Upper lobe of left lung (tissue), 6 donors: ENCODE measurements around the gene CTDSPL2. TPM values are rescaled to one million over a fixed set of nuclear protein-coding genes. Genes with fewer than 3 reads are reported as not detected.

Experiments
- ATAC-seq, 2 donors: fragments of 200-7000 bp; cut with Tn5 transposase; one replicate each; pipeline ENCODE4 v1.9.1; 2022; ENCODE audit warnings: mild to moderate bottlenecking in 2 of 2, moderate library complexity in 2 of 2; ENCODE audit not compliant: low FRiP score in 2 of 2
- DNase-seq, 2 donors: peaks; one replicate each; pipeline ENCODE4 v3.0.0-alpha.2; 2019 to 2020
- H3K27ac ChIP-seq, 4 donors: fragments of 200-600 bp; sonication (generic); one replicate each; pipeline ENCODE4 v1.5.1; 2016 to 2019
- H3K27me3 ChIP-seq, 4 donors: fragments of 200-600 bp; sonication (generic); one replicate each; pipeline ENCODE4 v1.5.1; 2017 to 2019
- H3K36me3 ChIP-seq, 4 donors: fragments of 200-600 bp; sonication (generic); one replicate each; pipeline ENCODE4 v1.5.1; 2016 to 2019
- H3K4me1 ChIP-seq, 4 donors: fragments of 200-600 bp; sonication (generic); one replicate each; pipeline ENCODE4 v1.5.1; 2018 to 2019
- H3K4me3 ChIP-seq, 4 donors: fragments of 200-600 bp; sonication (generic); one replicate each; pipeline ENCODE4 v1.5.1; 2017 to 2019; ENCODE audit warnings: mild to moderate bottlenecking in 2 of 4, moderate library complexity in 1 of 4
- H3K9me3 ChIP-seq, 4 donors: fragments of 200-600 bp; sonication (generic); one replicate each; pipeline ENCODE4 v1.5.1; 2018 to 2019
- EP300 ChIP-seq, 4 donors: sonication (generic); formaldehyde crosslinking; IDR thresholded peaks; one replicate each; pipeline ENCODE4 v1.5.1; 2017; ENCODE audit warnings: antibody characterized with exemption in 4 of 4, control low read depth in 2 of 4
- POLR2A ChIP-seq, 4 donors: fragments of 450-650 bp; IDR thresholded peaks; one replicate each; pipeline ENCODE4 v1.5.1; 2016 to 2017; ENCODE audit warnings: antibody characterized with exemption in 4 of 4, mild to moderate bottlenecking in 2 of 4
- POLR2AphosphoS5 ChIP-seq, 2 donors: sonication (generic); formaldehyde crosslinking; IDR thresholded peaks; one replicate each; pipeline ENCODE4 v1.5.1; 2017; ENCODE audit warnings: antibody characterized with exemption in 2 of 2
- WGBS, 2 donors: methylation state at CpG; one replicate each; pipeline ENCODE4 v1.1.5; 2017 to 2018; 5-methylcytosine and 5-hydroxymethylcytosine counted together
- total RNA-seq, 6 donors: library from RNA; depleted of rRNA in 4 of 6; stranded (reverse); fragments of >200 nt in 4 of 6; gene quantifications; one replicate each; pipeline versions ENCODE4 v1.1.0 to v1.2.1, GENCODE V29; 2016 to 2021
- TF ChIP-seq, protein P1 (sequence below), 6 experiments: fragments of 450-650 bp in 4 of 6; fragments of 200-600 bp in 2 of 6; sonication (generic) in 2 of 6; IDR thresholded peaks; one replicate each; pipeline ENCODE4 v1.5.1; 2016 to 2019; ENCODE audit warnings: antibody characterized with exemption in 6 of 6
- donor health status: DM: no; HTN: no; CAD: no; lungs with moderate emphysema.
- donor health status: DM: no; HTN: yes; CAD: no; lungs with severe emphysema.

Gene CTDSPL2
- 10 to 100 TPM; 20.6 to 60.8 (median 32.8) TPM for total RNA-seq

DNA sequence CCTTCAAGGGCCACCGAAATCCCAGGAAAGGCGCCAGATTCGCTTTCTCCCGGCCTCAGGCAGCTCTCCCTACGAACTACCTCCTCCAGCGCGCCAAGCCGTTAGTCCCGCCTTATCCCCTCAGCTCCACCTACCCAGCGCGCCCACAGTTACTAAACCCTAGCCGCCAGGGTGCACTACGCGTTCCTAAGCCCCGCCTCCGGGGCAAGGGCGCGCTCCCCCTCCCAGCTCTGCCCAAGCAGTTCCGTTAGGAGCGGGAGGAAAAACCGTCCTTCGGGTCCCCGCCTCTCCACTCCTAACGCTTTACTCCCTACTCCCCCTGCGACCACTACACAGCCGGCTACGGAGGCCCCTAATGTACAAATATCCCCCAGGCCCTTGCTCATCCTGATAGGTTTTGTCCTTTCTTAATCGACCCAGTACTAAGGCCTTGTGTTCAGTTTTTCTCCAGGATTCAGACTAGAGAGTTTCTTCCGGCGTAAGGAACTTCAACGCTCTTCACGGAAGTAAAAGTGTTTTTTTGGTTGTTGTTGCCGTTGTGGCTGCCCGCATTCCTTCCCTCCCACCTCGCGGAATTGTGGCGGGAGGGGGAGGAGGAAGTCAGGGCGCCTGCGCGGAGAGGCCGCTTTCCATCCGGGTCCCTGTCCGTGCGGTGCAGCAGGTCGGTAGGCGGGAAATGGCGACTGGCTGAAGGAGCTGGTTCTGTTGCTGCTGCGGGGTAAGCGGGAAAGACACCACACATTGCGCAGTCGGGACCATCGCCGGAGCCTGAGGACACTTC, at the start of gene CTDSPL2:
Gene CTDSPL2 (plus strand): TSS at position 655 of the 781 bp plus-strand sequence. CDS start 31,386 bp downstream, outside the sequence.
- peak within 1 kb of the TSS; percentile 72 to 86 (median 77) for H3K4me3 ChIP-seq
- H3K27me3 ChIP-seq, result no peaks in the 10 kb centered on the region
- H3K9me3 ChIP-seq, result no peaks in the 10 kb centered on the region
- peak within 1 kb of the TSS; percentile 91 to 96 (median 94) for H3K27ac ChIP-seq
- H3K4me1 ChIP-seq, result peaks cover 18 to 41% (median 28%) of the 10 kb centered on the region in 4 donors
- peaks cover 0 to 3% (median 0%) of the 10 kb centered on the region in 4 donors for H3K36me3 ChIP-seq
- TF ChIP-seq EP300 (IDR thresholded peaks at IDR 0.05) (no peak), POLR2A (IDR thresholded peaks at IDR 0.05) (peak in 3 of 4 donors; percentile 5 to 76 (median 69)), POLR2AphosphoS5 (IDR thresholded peaks at IDR 0.05) (peak; percentile 82 to 84)
- TF ChIP-seq, protein P1, sequence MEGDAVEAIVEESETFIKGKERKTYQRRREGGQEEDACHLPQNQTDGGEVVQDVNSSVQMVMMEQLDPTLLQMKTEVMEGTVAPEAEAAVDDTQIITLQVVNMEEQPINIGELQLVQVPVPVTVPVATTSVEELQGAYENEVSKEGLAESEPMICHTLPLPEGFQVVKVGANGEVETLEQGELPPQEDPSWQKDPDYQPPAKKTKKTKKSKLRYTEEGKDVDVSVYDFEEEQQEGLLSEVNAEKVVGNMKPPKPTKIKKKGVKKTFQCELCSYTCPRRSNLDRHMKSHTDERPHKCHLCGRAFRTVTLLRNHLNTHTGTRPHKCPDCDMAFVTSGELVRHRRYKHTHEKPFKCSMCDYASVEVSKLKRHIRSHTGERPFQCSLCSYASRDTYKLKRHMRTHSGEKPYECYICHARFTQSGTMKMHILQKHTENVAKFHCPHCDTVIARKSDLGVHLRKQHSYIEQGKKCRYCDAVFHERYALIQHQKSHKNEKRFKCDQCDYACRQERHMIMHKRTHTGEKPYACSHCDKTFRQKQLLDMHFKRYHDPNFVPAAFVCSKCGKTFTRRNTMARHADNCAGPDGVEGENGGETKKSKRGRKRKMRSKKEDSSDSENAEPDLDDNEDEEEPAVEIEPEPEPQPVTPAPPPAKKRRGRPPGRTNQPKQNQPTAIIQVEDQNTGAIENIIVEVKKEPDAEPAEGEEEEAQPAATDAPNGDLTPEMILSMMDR (IDR thresholded peaks at IDR 0.05), result peak; percentile 14 to 54 (median 30)
- DNase-seq (peak; percentile 97 to 99), ATAC-seq (peak; percentile 99 to 100)
- 0 to 2% methylated on average over 45 to 51 of the region's 53 CpGs for WGBS, 2 donors

DNA sequence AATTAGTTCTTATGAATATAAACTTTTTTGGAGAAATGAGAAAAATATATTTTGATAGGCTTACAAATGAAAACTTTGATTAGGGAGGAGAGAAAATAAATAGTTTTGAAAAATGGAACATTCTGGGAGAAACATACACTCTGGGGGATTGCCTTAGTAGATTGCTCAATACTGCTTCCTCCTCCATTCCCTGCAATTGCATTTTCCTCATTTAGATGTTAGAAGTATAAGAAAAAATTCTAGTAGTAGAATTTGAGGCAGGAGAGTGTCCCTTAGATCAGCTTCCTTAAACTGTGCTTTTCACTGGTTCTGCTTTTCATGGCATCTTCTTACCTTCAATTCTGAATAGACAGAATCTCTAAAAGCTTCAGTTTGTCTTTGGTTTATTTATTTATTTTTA, 46.2 kb upstream of the CTDSPL2 start:
- Histone ChIP-seq H3K27ac (no peak overlapping the region), H3K36me3 (peaks cover 0 to 30% (median 0%) of the 10 kb centered on the region in 4 donors), H3K4me1 (peaks cover 0 to 8% (median 0%) of the 10 kb centered on the region in 4 donors), H3K27me3 (no peaks in the 10 kb centered on the region), H3K9me3 (no peaks in the 10 kb centered on the region), H3K4me3 (no peak overlapping the region)
- ATAC-seq (peak in 1 of 2 donors; percentile 39), DNase-seq (no peak)
- TF ChIP-seq POLR2AphosphoS5 (IDR thresholded peaks at IDR 0.05), result no peak
- TF ChIP-seq POLR2A (IDR thresholded peaks at IDR 0.05), result no peak
- TF ChIP-seq, protein P1 (IDR thresholded peaks at IDR 0.05), result no peak
- no peak for TF ChIP-seq EP300 (IDR thresholded peaks at IDR 0.05)

- no peak for ATAC-seq
- Histone ChIP-seq H3K4me1 (peaks cover 0 to 8% (median 0%) of the 10 kb centered on the region in 4 donors), H3K9me3 (no peaks in the 10 kb centered on the region), H3K27me3 (no peaks in the 10 kb centered on the region), H3K36me3 (peaks cover 0 to 29% (median 2%) of the 10 kb centered on the region in 4 donors), H3K27ac (no peak overlapping the region), H3K4me3 (no peak overlapping the region)
- TF ChIP-seq, protein P1 (IDR thresholded peaks at IDR 0.05), result no peak
- TF ChIP-seq EP300 (IDR thresholded peaks at IDR 0.05) (no peak), POLR2AphosphoS5 (IDR thresholded peaks at IDR 0.05) (no peak), POLR2A (IDR thresholded peaks at IDR 0.05) (no peak)
- WGBS, 2 donors, result 50 to 67% methylated on average over 1 of the region's 1 CpG
- no peak for DNase-seq
These were observed 42.0 kb upstream of the CTDSPL2 start for GRCh38 chr15:44385344-44385942.

DNA sequence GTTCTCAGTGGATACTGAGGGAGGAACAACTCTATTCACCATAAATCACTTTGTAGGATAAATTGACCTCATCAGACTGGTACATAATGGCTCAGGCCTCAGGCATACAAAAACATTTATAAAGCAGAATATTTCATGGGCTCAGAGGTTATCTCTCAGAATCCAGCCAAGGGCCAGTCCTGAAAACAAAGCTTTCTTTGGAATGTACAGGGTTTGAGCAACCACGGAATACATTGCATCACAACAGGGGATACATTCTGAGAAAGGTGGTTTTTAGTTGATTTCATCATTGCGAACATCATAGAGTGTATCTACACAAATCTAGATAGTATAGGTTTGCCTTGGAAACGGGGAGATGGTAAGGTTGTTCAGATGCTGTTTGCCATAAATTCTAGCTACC, 33.4 kb upstream of the CTDSPL2 start:
- Histone ChIP-seq H3K27ac (no peak overlapping the region), H3K4me1 (no peaks in the 10 kb centered on the region), H3K27me3 (no peaks in the 10 kb centered on the region), H3K36me3 (peaks cover 0 to 2% (median 0%) of the 10 kb centered on the region in 4 donors), H3K9me3 (no peaks in the 10 kb centered on the region), H3K4me3 (no peak overlapping the region)
- ATAC-seq (no peak), DNase-seq (no peak)
- WGBS, 2 donors, result 89 to 90% methylated on average over 3 of the region's 3 CpGs
- no peak for TF ChIP-seq POLR2A (IDR thresholded peaks at IDR 0.05)
- no peak for TF ChIP-seq POLR2AphosphoS5 (IDR thresholded peaks at IDR 0.05)
- TF ChIP-seq EP300 (IDR thresholded peaks at IDR 0.05), result no peak
- TF ChIP-seq, protein P1 (IDR thresholded peaks at IDR 0.05), result no peak
